GM12872 (cell line): ENCODE results near the gene SLC49A4.
A peak's percentile ranks its signal among the peaks of the same experiment; 100 is the strongest.

Experiments
- CTCF ChIP-seq: IDR thresholded peaks from 3 replicates; pipeline ENCODE4 v1.5.1; 2011; ENCODE audit warnings: low read depth, mild to moderate bottlenecking, low read length, moderate library complexity; ENCODE audit not compliant: insufficient read depth

Gene SLC49A4

DNA sequence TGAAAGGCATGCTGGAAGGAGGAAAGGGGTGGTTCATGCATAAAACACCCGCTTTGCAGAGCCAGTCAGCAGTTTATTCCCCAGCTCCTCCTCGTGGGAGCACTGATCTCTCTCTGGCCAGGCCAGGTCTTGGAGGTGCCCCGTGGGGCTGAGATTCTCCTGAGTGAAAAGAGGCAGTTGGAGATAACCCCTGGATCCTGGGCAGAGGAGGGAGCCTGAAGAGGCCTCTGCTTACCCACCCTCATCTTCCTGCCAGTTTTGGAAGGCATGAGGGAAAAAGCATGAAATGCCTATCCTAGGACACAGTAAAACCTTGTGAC is 124.4 kb downstream of the SLC49A4 start:
- TF ChIP-seq CTCF, result no peak

- TF ChIP-seq CTCF, result no peak
Measured at GRCh38 chr3:122920986-122921385, 126.1 kb downstream of the SLC49A4 start.

- TF ChIP-seq CTCF, result peak; percentile 26; the same call in 1 of the 3 replicates
Measured at GRCh38 chr3:122921791-122922651, 127.2 kb downstream of the SLC49A4 start.

DNA sequence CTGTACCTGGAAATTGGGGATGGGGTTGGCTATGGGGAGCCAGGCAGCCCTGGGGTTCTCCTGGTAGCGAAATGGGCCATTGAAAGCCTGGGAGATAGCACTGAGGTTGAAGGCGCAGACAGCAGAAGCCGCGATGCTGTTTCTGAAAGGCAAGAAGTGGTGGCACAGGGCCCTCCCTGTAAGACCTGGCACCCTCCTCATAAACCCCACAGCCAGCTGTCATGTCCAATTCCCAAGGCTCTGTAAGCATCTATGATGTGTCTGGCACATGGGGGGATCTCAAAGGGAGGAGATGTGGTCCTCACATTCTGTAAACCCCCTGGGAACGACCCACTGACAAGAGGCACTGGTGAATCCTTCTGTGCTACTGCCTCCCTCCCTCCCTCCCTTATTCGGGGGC is 128.7 kb downstream of the SLC49A4 start:
- TF ChIP-seq CTCF, result no peak

GRCh38 chr3:122924056-122924455 is 129.2 kb downstream of the SLC49A4 start:
- TF ChIP-seq CTCF, result no peak

GRCh38 chr3:122925756-122926155 is 130.9 kb downstream of the SLC49A4 start:
- no peak for TF ChIP-seq CTCF

GRCh38 chr3:122926322-122926721 is 131.5 kb downstream of the SLC49A4 start:
- TF ChIP-seq CTCF, result no peak
